DND-41 (cell line): ENCODE data around the gene MYBBP1A.

Experiments used
- ATAC-seq: fragments of 200-7000 bp; cut with Tn5 transposase; 3 replicates; pipeline ENCODE4 v1.9.1; 2021; ENCODE audit warnings: low read depth; ENCODE audit not compliant: insufficient read depth
- DNase-seq: peaks from one replicate; pipeline ENCODE4 v3.0.0-alpha.2; 2020
- H2AFZ ChIP-seq: 2 replicates; pipeline ENCODE4 v1.6.0; 2012; ENCODE audit warnings: low read depth, low read length
- H3K27ac ChIP-seq: 2 replicates; pipeline ENCODE4 v1.5.1; 2012; ENCODE audit warnings: low read length, inconsistent platforms
- H3K27me3 ChIP-seq: fragments of 200-600 bp; sonication (generic); 2 replicates; pipeline ENCODE4 v1.6.0; 2012; ENCODE audit warnings: low read length, mild to moderate bottlenecking, inconsistent platforms; ENCODE audit not compliant: insufficient read depth, poor library complexity
- H3K36me3 ChIP-seq: 2 replicates; pipeline ENCODE4 v1.5.1; 2012; ENCODE audit warnings: low read length, inconsistent platforms; ENCODE audit not compliant: insufficient read depth
- H3K4me1 ChIP-seq: 2 replicates; pipeline ENCODE4 v1.5.1; 2012; ENCODE audit warnings: mild to moderate bottlenecking, low read length; ENCODE audit not compliant: insufficient read depth
- H3K4me2 ChIP-seq: 2 replicates; pipeline ENCODE4 v1.6.0; 2012; ENCODE audit warnings: mild to moderate bottlenecking, moderate library complexity, low read length, inconsistent platforms; ENCODE audit not compliant: insufficient read depth
- H3K4me3 ChIP-seq, 2 experiments: fragments of 200-600 bp in 1 of 2; shearing (Covaris generic) in 1 of 2; 2 replicates each; pipeline ENCODE4 v1.5.1; 2012 to 2016; ENCODE audit warnings: inconsistent platforms in 2 of 2, low read length in 2 of 2, mild to moderate bottlenecking in 2 of 2, low read depth in 1 of 2, moderate library complexity in 1 of 2
- H3K79me2 ChIP-seq: 2 replicates; pipeline ENCODE4 v1.6.0; 2012; ENCODE audit warnings: low read length, inconsistent platforms; ENCODE audit not compliant: insufficient read depth
- H3K9ac ChIP-seq: 2 replicates; pipeline ENCODE4 v1.6.0; 2012; ENCODE audit warnings: low read depth, mild to moderate bottlenecking, inconsistent platforms, low read length, moderate library complexity
- H3K9me3 ChIP-seq: 2 replicates; pipeline ENCODE4 v1.5.1; 2012; ENCODE audit warnings: low read length, moderate library complexity, mild to moderate bottlenecking, inconsistent platforms; ENCODE audit not compliant: insufficient read depth, severe bottlenecking
- H4K20me1 ChIP-seq: 2 replicates; pipeline ENCODE4 v1.6.0; 2012; ENCODE audit warnings: low read length; ENCODE audit not compliant: insufficient read depth
- CTCF ChIP-seq: IDR thresholded peaks from 2 replicates; pipeline ENCODE4 v1.5.1; 2012; ENCODE audit warnings: borderline replicate concordance, low read length, moderate library complexity, mild to moderate bottlenecking; ENCODE audit not compliant: poor library complexity, severe bottlenecking; ENCODE audit errors: extremely low read depth
- EZH2 ChIP-seq: IDR thresholded peaks from 3 replicates; pipeline ENCODE4 v1.6.1; 2012; ENCODE audit warnings: borderline replicate concordance, low read depth, mild to moderate bottlenecking, moderate library complexity, low read length, inconsistent platforms; ENCODE audit not compliant: severe bottlenecking

The MYBBP1A gene

GRCh38 chr17:4499431-4500190 lies 55.6 kb downstream of the MYBBP1A start:
- Histone ChIP-seq H3K36me3 (no peaks in the 10 kb centered on the region), H4K20me1 (peaks cover 43% of the 10 kb centered on the region), H3K4me1 (peaks cover 27% of the 10 kb centered on the region), H3K27me3 (peaks cover 28% of the 10 kb centered on the region), H3K4me2 (peak overlapping the region; percentile 92), H2AFZ (peak overlapping the region; percentile 47; the same call in 1 of the 2 replicates), H3K9ac (peak overlapping the region; percentile 42; the same call in 1 of the 2 replicates), H3K79me2 (no peaks in the 10 kb centered on the region), H3K9me3 (no peaks in the 10 kb centered on the region), H3K4me3 (peak overlapping the region; percentile 14 to 54; a peak in 3 of 4 replicates), H3K27ac (no peak overlapping the region)
- TF ChIP-seq EZH2 (peak; percentile 88), CTCF (no peak)
- ATAC-seq (peak; percentile 37), DNase-seq (peak; percentile 50)

- H2AFZ ChIP-seq, result peak within 1 kb of the TSS; percentile 47; the same call in 1 of the 2 replicates
- peak; percentile 78 for DNase-seq
- H3K36me3 ChIP-seq, result no peaks in the 10 kb centered on the region
- H3K27me3 ChIP-seq, result peaks cover 28% of the 10 kb centered on the region
- TF ChIP-seq EZH2, result no peak
- peak; percentile 8 for TF ChIP-seq CTCF
- H3K4me2 ChIP-seq, result peak within 1 kb of the TSS; percentile 92
- H3K79me2 ChIP-seq, result no peaks in the 10 kb centered on the region
- ATAC-seq, result peak; percentile 87
- peak within 1 kb of the TSS; percentile 42; the same call in 1 of the 2 replicates for H3K9ac ChIP-seq
- H3K4me3 ChIP-seq, result peak within 1 kb of the TSS; percentile 14 to 54; a peak in 3 of 4 replicates
- no peaks in the 10 kb centered on the region for H3K9me3 ChIP-seq
- H4K20me1 ChIP-seq, result peaks cover 43% of the 10 kb centered on the region
- H3K4me1 ChIP-seq, result peaks cover 24% of the 10 kb centered on the region
- no peak within 1 kb of the TSS for H3K27ac ChIP-seq
Measured at GRCh38 chr17:4498461-4499397, 56.5 kb downstream of the MYBBP1A start, which contains the start of gene SPNS2. Gene SPNS2 (plus strand): TSS chr17:4498881. CDS start chr17:4499048, 167 bp downstream.

- Histone ChIP-seq H3K4me1 (peaks cover 24% of the 10 kb centered on the region), H3K27ac (no peak overlapping the region), H3K9me3 (no peaks in the 10 kb centered on the region), H3K4me3 (no peak overlapping the region), H3K9ac (no peak overlapping the region), H3K79me2 (no peaks in the 10 kb centered on the region), H3K4me2 (no peak overlapping the region), H3K36me3 (no peaks in the 10 kb centered on the region), H3K27me3 (peaks cover 28% of the 10 kb centered on the region), H2AFZ (no peak overlapping the region), H4K20me1 (peaks cover 41% of the 10 kb centered on the region)
- TF ChIP-seq EZH2 (no peak), CTCF (no peak)
- ATAC-seq (no peak), DNase-seq (no peak)
Measured at GRCh38 chr17:4497101-4497824, 57.9 kb downstream of the MYBBP1A start.
